Karpas-422 (cell line): ENCODE data around the gene PITX3. TPM values are rescaled to one million over a fixed set of nuclear protein-coding genes. Genes with fewer than 3 reads are reported as not detected.
"Not testable (repeated sequence)": the region's sequence is repeated elsewhere in the genome, so short reads cannot be mapped to it uniquely, and the experiment has no call there.

ENCODE experiments used
- DNase-seq: peaks from one replicate; pipeline ENCODE4 v3.0.0-alpha.2; 2015
- H2AFZ ChIP-seq: fragments of 200-600 bp; sonication (generic); 2 replicates; pipeline ENCODE4 v1.6.1; 2014; ENCODE audit warnings: antibody characterized with exemption, low read length, mixed read lengths
- H3K27ac ChIP-seq: fragments of 200-600 bp; sonication (generic); 2 replicates; pipeline ENCODE4 v1.5.1; 2014; ENCODE audit warnings: mild to moderate bottlenecking, low read length, moderate library complexity
- H3K27me3 ChIP-seq: fragments of 200-600 bp; sonication (generic); 2 replicates; pipeline ENCODE4 v1.6.1; 2014; ENCODE audit warnings: low read length, mixed read lengths
- H3K36me3 ChIP-seq: fragments of 200-600 bp; sonication (generic); 2 replicates; pipeline ENCODE4 v1.6.1; 2014; ENCODE audit warnings: low read length, mixed read lengths; ENCODE audit not compliant: insufficient read depth
- H3K4me1 ChIP-seq: fragments of 200-600 bp; sonication (generic); 2 replicates; pipeline ENCODE4 v1.6.1; 2014; ENCODE audit warnings: mild to moderate bottlenecking, low read length, mixed read lengths
- H3K4me2 ChIP-seq: fragments of 200-600 bp; sonication (generic); 2 replicates; pipeline ENCODE4 v1.6.1; 2014; ENCODE audit warnings: low read length, low read depth, mild to moderate bottlenecking; ENCODE audit not compliant: poor library complexity, severe bottlenecking
- H3K4me3 ChIP-seq: fragments of 200-600 bp; sonication (generic); 2 replicates; pipeline ENCODE4 v1.5.1; 2014; ENCODE audit warnings: mild to moderate bottlenecking, antibody characterized with exemption, low read length, mixed read lengths
- H3K79me2 ChIP-seq: fragments of 200-600 bp; sonication (generic); 2 replicates; pipeline ENCODE4 v1.6.1; 2014; ENCODE audit warnings: mild to moderate bottlenecking, low read length, mixed read lengths
- H3K9ac ChIP-seq: fragments of 200-600 bp; sonication (generic); 2 replicates; pipeline ENCODE4 v1.6.0; 2014; ENCODE audit warnings: low read length
- H3K9me2 ChIP-seq: fragments of 200-600 bp; sonication (generic), shearing (Covaris generic); replicated peaks from 2 replicates; pipeline ENCODE4 v1.6.0; 2014; ENCODE audit warnings: mild to moderate bottlenecking, low read length, moderate library complexity; ENCODE audit not compliant: insufficient read depth
- H3K9me3 ChIP-seq: fragments of 300-700, 200-600 bp; sonication (generic); 2 replicates; pipeline ENCODE4 v1.6.1; 2014; ENCODE audit warnings: low read length, mixed read lengths
- H4K20me1 ChIP-seq: fragments of 200-600 bp; sonication (generic); 2 replicates; pipeline ENCODE4 v1.6.1; 2014; ENCODE audit warnings: mild to moderate bottlenecking, antibody characterized with exemption, low read length, low read depth; ENCODE audit not compliant: insufficient read depth
- total RNA-seq: library from RNA; depleted of rRNA; stranded (reverse); fragments of >200 nt; shearing (Covaris generic); gene quantifications from 2 replicates; pipeline ENCODE4 v1.2.3, GENCODE V29; 2014; ENCODE audit warnings: low replicate concordance

The PITX3 gene
- total RNA-seq, 1 experiment from 2014 or later: not detected

DNA sequence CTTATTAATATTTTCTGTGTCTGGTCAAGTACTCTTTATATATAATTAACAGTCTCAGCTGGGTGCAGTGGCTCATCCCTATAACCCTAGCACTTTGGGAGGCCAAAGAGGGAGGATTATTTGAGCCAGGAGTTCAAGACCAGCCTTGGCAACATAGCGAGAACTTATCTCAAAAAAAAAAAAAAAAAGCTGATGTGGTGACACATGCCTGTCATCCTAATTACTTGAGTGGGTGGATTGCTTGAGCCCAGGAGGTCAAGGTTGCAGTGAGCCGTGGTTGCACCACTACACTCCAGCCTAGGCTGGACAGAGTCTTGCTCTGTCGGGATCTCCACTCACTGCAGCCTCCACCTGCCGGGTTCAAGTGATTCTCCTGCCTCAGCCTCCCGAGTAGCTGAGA, 21.9 kb downstream of the PITX3 start:
- H3K79me2 ChIP-seq: no peaks in the 10 kb centered on the region
- H3K27me3 ChIP-seq: no peaks in the 10 kb centered on the region
- H3K36me3 ChIP-seq: no peaks in the 10 kb centered on the region
- no peak overlapping the region for H3K9ac ChIP-seq
- H3K4me1 ChIP-seq: no peaks in the 10 kb centered on the region
- H3K9me3 ChIP-seq: no peaks in the 10 kb centered on the region
- no peak overlapping the region for H2AFZ ChIP-seq
- no peaks in the 10 kb centered on the region for H4K20me1 ChIP-seq
- no peak overlapping the region for H3K27ac ChIP-seq
- no peak overlapping the region for H3K4me3 ChIP-seq
- DNase-seq: no peak
- no peak overlapping the region for H3K4me2 ChIP-seq
- no peaks in the 10 kb centered on the region for H3K9me2 ChIP-seq

DNA sequence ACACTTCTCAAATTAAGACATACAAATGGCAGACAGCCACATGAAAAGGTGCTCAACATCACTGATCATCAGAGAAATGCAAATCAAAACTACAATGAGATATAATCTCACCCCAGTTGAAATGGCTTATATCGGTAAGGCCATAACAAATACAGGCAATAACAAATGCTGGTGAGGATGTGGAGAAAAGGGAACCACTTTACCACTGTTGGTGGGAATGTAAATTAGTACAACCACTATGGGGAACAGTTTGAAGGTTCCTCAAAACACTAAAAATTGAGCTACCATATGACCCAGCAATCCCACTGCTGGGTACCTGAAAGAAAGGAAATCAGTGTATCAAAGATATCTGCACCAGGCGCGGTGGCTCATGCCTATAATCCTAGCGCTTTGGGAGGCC, 27.7 kb downstream of the PITX3 start:
- not testable (repeated sequence) for H3K27ac ChIP-seq, H3K9me3 ChIP-seq, H3K27me3 ChIP-seq, H2AFZ ChIP-seq, H3K4me1 ChIP-seq, H3K36me3 ChIP-seq, H4K20me1 ChIP-seq, DNase-seq, H3K9ac ChIP-seq, H3K79me2 ChIP-seq, H3K4me2 ChIP-seq, H3K4me3 ChIP-seq, H3K9me2 ChIP-seq

DNA sequence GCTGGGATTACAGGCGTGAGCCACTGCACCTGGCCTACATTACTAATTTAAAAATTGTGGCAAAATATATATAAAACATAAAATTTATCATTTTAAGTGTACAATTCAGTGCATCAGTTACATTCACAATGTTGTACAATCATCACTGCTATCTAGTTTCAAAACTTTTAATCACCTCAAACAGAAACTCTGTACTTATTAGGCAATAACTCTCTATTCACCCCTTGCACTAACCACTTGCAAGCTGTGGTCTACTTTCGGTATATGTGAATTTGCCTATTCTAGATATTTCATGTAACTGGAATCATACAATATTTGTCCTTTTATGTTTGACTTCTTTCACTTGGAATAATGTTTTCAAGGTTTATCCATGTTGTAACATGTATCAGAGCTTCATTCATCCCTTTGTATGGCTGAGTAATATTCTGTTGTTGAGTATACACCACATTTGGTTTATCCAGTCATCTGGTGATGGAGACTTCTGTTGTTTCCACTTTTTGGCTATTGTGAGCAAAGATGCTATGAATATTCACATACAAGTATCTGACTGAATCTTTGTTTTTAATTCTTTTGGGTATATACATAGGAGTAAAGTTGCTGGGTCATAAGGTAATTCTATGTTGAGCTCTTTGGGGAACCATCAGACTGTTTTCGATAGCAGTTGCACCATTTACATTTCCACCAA, 29.6 kb downstream of the PITX3 start:
- Histone ChIP-seq H4K20me1 (no peaks in the 10 kb centered on the region), H3K27me3 (no peaks in the 10 kb centered on the region), H3K9me2 (no peaks in the 10 kb centered on the region), H3K36me3 (no peaks in the 10 kb centered on the region), H3K4me2 (no peak overlapping the region), H3K4me3 (no peak overlapping the region), H3K27ac (no peak overlapping the region), H3K9ac (no peak overlapping the region), H3K9me3 (no peaks in the 10 kb centered on the region), H2AFZ (no peak overlapping the region), H3K4me1 (peaks cover 6% of the 10 kb centered on the region), H3K79me2 (no peaks in the 10 kb centered on the region)
- DNase-seq: no peak

DNA sequence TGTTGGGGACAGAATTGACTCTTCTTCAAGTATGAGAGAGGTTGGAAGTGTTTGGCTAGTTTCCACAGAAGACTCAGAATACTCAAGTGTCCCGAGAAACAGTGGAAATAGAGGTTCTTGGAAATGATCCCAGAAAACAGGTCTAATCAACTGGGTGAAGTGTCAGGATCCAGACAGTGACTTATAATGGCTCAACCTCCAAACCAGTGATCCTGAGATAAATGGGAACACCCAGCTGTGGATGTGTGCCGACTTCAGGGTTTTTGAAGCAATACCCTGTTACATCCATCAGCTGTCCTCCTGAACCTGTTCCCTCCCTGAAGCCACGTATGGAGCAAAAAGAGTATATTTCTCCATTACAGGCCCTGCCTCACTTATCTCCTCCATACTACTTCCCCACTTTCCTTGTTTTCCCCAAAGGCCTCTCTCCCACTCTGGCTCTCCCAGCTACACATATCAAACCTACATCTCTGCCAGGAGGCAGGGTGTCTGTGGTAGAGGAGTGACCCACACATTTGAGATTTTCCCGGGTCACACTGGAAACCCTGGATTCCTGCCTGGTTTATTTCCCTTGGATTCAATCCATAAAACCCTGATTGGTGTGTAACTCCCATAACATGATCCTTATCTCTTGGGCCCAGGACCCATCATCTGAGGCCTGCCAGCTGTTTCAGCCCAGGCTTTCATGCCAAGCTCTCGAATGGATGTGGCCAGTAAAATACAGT, 32.8 kb downstream of the PITX3 start:
- no peak overlapping the region for H3K4me2 ChIP-seq
- no peak overlapping the region for H3K9ac ChIP-seq
- H3K4me1 ChIP-seq: peaks cover 4% of the 10 kb centered on the region
- H3K36me3 ChIP-seq: no peaks in the 10 kb centered on the region
- H3K9me3 ChIP-seq: no peaks in the 10 kb centered on the region
- no peak overlapping the region for H3K4me3 ChIP-seq
- H3K79me2 ChIP-seq: no peaks in the 10 kb centered on the region
- H4K20me1 ChIP-seq: no peaks in the 10 kb centered on the region
- H2AFZ ChIP-seq: no peak overlapping the region
- DNase-seq: no peak
- H3K27me3 ChIP-seq: no peaks in the 10 kb centered on the region
- H3K27ac ChIP-seq: no peak overlapping the region
- no peaks in the 10 kb centered on the region for H3K9me2 ChIP-seq

DNA sequence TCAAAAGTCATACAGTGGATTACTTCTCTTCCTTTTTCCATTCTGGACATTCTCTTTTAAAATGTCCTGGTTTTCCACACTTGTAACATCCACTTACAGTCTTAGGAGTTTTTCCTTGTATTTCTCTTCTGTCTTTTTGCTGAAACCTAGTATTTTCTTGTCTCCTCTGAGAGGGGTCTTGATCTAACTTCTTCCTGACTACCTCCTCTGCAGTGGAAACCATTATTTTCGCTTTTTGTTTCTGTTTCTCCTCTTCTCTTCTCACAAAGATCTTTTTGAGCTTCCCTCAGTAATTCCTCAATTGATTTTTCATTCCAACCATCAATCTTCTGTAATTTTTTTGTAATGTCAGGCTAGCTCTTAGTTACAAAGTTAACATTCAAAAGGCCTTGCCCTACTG, 38.9 kb downstream of the PITX3 start:
- H4K20me1 ChIP-seq: no peaks in the 10 kb centered on the region
- no peak for DNase-seq
- no peaks in the 10 kb centered on the region for H3K79me2 ChIP-seq
- H3K4me2 ChIP-seq: no peak overlapping the region
- peaks cover 7% of the 10 kb centered on the region for H3K4me1 ChIP-seq
- H2AFZ ChIP-seq: no peak overlapping the region
- no peak overlapping the region for H3K4me3 ChIP-seq
- no peaks in the 10 kb centered on the region for H3K27me3 ChIP-seq
- H3K9me2 ChIP-seq: no peaks in the 10 kb centered on the region
- H3K27ac ChIP-seq: no peak overlapping the region
- H3K36me3 ChIP-seq: no peaks in the 10 kb centered on the region
- H3K9me3 ChIP-seq: no peaks in the 10 kb centered on the region
- no peak overlapping the region for H3K9ac ChIP-seq

DNA sequence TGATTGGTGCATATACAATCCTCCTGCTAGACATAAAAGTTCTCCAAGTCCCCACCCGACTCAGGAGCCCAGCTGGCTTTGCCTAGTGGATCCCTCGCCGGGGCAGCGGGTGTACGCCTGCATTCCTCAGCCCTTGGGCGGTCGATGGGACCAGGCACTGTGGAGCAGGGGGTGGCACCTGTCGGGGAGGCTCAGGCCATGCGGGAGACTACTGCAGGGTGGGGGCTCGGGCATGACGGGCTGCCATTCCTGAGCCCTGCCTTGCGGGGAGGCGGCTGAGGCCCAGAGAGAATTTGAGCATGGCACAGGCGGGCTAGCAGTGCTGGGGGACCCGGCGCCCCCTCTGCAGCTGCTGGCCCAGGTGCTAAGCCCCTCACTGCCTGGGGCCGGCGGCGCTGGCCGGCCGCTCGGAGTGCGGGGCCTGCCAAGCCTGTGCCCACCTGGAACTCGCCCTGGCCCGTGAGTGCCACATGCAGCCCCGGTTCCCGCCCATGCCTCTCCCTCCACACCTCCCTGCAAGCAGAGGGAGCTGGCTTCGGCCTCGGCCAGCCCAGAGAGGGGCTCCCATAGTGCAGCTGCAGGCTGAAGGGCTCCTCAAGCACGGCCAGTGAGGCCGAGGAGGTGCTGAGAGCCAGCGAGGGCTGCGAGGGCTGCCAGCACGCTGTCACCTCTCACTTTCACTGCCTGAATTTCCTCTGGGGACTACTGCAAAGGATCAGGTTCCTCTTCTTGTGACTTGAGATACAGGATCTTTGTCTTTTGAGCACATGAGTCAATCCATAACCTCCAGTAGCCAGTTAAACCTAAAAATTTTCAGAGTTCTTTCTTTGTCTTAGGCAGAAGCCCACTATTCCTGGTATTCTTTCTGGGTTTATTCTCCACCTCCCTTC, 40.3 kb downstream of the PITX3 start:
- Histone ChIP-seq H3K4me2 (no peak overlapping the region), H2AFZ (no peak overlapping the region), H3K9ac (no peak overlapping the region), H3K4me1 (peaks cover 7% of the 10 kb centered on the region), H3K79me2 (no peaks in the 10 kb centered on the region), H3K9me2 (no peaks in the 10 kb centered on the region), H3K27me3 (no peaks in the 10 kb centered on the region), H3K36me3 (no peaks in the 10 kb centered on the region), H3K4me3 (no peak overlapping the region), H3K27ac (no peak overlapping the region), H4K20me1 (no peaks in the 10 kb centered on the region), H3K9me3 (no peaks in the 10 kb centered on the region)
- DNase-seq: peak; percentile 70

DNA sequence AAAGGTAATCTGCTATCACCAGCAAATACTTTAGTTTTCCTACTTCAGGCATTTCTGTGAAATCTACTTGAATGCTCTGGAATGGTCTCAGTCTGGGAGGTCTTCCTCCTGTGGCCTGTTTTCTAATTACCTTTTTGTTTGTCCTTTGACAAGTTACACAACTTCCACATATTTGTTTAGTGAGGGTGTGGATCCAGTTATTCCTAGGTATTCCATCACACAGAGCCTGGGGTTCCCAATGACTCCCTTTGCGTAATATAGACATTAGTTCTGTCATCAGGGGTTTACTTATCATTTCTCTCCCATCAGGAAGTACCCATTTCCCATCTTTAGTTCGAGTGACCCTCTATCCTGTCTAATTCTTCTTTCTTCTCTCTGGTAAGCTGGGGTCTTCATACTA, 43.3 kb downstream of the PITX3 start:
- Histone ChIP-seq H3K4me3 (no peak overlapping the region), H4K20me1 (no peaks in the 10 kb centered on the region), H3K4me2 (no peak overlapping the region)

DNA sequence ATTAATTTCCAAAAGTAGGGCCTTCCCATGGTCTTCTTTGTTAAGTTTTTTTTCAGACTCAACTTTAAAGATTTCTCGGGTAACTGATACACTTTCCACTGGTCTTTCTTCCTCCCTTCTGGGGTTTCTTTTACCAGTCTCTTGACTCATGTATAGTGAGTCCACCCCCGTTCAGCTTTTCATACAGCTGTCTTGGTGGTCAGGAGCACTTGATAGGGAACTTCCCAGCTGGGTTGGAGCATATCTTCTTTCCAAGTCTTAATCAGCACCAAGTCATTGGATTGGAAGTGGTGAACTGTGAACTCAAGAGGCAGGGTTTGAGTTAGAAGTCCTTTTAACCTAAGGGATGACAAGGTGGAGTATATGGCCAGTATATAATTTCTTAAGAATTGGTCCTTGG, 44.4 kb downstream of the PITX3 start:
- Histone ChIP-seq H3K4me2 (no peak overlapping the region), H3K27ac (no peak overlapping the region), H3K4me1 (peaks cover 7% of the 10 kb centered on the region), H3K9ac (no peak overlapping the region), H3K9me3 (no peaks in the 10 kb centered on the region), H3K27me3 (no peaks in the 10 kb centered on the region), H3K79me2 (no peaks in the 10 kb centered on the region), H4K20me1 (no peaks in the 10 kb centered on the region), H2AFZ (no peak overlapping the region), H3K36me3 (no peaks in the 10 kb centered on the region), H3K4me3 (no peak overlapping the region), H3K9me2 (no peaks in the 10 kb centered on the region)
- no peak for DNase-seq

More for the DNA sequence above, 43.3 kb downstream of the PITX3 start:
- no peak for DNase-seq
- H3K9me3 ChIP-seq: no peaks in the 10 kb centered on the region
- no peaks in the 10 kb centered on the region for H3K36me3 ChIP-seq
- H3K27me3 ChIP-seq: no peaks in the 10 kb centered on the region
- H3K9me2 ChIP-seq: no peaks in the 10 kb centered on the region
- no peaks in the 10 kb centered on the region for H3K79me2 ChIP-seq
- peaks cover 7% of the 10 kb centered on the region for H3K4me1 ChIP-seq
- H3K27ac ChIP-seq: no peak overlapping the region
- no peak overlapping the region for H2AFZ ChIP-seq
- no peak overlapping the region for H3K9ac ChIP-seq
